Activated CD8-positive, alpha-beta T cell treated with anti-CD3 and anti-CD28 coated beads for 36 hours (primary cell): ENCODE results near the gene CATSPER1. TPM values are rescaled to one million over a fixed set of nuclear protein-coding genes. Genes with fewer than 3 reads are reported as not detected.
"Not testable (repeated sequence)": the region's sequence is repeated elsewhere in the genome, so short reads cannot be mapped to it uniquely, and the experiment has no call there.

Source experiments
- ATAC-seq: fragments of 200-7000 bp; cut with Tn5 transposase; one replicate; pipeline ENCODE4 v1.10.0; 2021; ENCODE audit warnings: mild to moderate bottlenecking, moderate library complexity
- CTCF ChIA-PET: fragments of 350-600 bp; sonication (Branson Sonifier 250); formaldehyde crosslinking; loops from one replicate; lab custom pipeline; 2021; ENCODE audit warnings: antibody characterized with exemption; lab: Charles Lee
- POLR2A ChIA-PET: fragments of 350-600 bp; sonication (Branson Sonifier 250); formaldehyde crosslinking; loops from one replicate; lab custom pipeline; 2021; ENCODE audit warnings: antibody characterized with exemption; lab: Charles Lee
- DNase-seq: peaks from one replicate; pipeline ENCODE4 v3.0.0-alpha.2; 2020
- H3K27ac Mint-ChIP-seq: one replicate; pipeline ENCODE4 v1.8.0; 2021; ENCODE audit warnings: mild to moderate bottlenecking, mixed read lengths
- H3K27me3 Mint-ChIP-seq: one replicate; pipeline ENCODE4 v1.8.0; 2021; ENCODE audit warnings: mixed read lengths
- H3K36me3 Mint-ChIP-seq: one replicate; pipeline ENCODE4 v1.8.0; 2021; ENCODE audit warnings: low read depth, mixed read lengths
- H3K4me1 Mint-ChIP-seq: one replicate; pipeline ENCODE4 v1.8.0; 2021; ENCODE audit warnings: low read depth, mixed read lengths
- H3K4me3 Mint-ChIP-seq: one replicate; pipeline ENCODE4 v1.8.0; 2021; ENCODE audit warnings: mild to moderate bottlenecking, moderate library complexity, mixed read lengths
- H3K9me3 Mint-ChIP-seq: one replicate; pipeline ENCODE4 v1.8.0; 2021; ENCODE audit warnings: mixed read lengths
- intact Hi-C: fragments of 100-400 bp; cut with micrococcal nuclease; formaldehyde crosslinking; loops from one replicate; pipeline ENCODE4 v1.10.0; 2022
- total RNA-seq, 2 experiments: library from RNA; stranded (reverse); gene quantifications; one replicate each; pipeline ENCODE4 v1.2.3, GENCODE V29; 2021
- TF ChIP-seq, protein P1 (sequence below): fragments of 200-600 bp; IDR thresholded peaks from one replicate; pipeline ENCODE4 v1.8.0; 2022; ENCODE audit warnings: antibody characterized with exemption, mild to moderate bottlenecking

Gene CATSPER1
- total RNA-seq, 2 experiments from 2014 or later = not detected

GRCh38 chr11:66012946-66013761 is 13.1 kb downstream of the CATSPER1 start:
- Mint-ChIP-seq H3K36me3 (no peaks in the 10 kb centered on the region), H3K27me3 (peaks cover 17% of the 10 kb centered on the region), H3K27ac (no peak overlapping the region), H3K9me3 (no peaks in the 10 kb centered on the region), H3K4me3 (no peak overlapping the region), H3K4me1 (peaks cover 9% of the 10 kb centered on the region)
- no peak for ATAC-seq
- no peak for DNase-seq
- POLR2A ChIA-PET = interaction anchor here (0.6 to 1.9 kb wide), 5 partner anchors 9 to 1788 kb away, joined by 3 to 6 read pairs (median 3); no protein-coding TSS in a partner anchor
- CTCF ChIA-PET = interaction anchor here (1.3 to 5.9 kb wide), 3 partner anchors 9 to 233 kb away, joined by 3 to 38 read pairs (median 20); no protein-coding TSS in a partner anchor
- intact Hi-C loops = no loop called here
- TF ChIP-seq, protein P1, sequence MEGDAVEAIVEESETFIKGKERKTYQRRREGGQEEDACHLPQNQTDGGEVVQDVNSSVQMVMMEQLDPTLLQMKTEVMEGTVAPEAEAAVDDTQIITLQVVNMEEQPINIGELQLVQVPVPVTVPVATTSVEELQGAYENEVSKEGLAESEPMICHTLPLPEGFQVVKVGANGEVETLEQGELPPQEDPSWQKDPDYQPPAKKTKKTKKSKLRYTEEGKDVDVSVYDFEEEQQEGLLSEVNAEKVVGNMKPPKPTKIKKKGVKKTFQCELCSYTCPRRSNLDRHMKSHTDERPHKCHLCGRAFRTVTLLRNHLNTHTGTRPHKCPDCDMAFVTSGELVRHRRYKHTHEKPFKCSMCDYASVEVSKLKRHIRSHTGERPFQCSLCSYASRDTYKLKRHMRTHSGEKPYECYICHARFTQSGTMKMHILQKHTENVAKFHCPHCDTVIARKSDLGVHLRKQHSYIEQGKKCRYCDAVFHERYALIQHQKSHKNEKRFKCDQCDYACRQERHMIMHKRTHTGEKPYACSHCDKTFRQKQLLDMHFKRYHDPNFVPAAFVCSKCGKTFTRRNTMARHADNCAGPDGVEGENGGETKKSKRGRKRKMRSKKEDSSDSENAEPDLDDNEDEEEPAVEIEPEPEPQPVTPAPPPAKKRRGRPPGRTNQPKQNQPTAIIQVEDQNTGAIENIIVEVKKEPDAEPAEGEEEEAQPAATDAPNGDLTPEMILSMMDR = no peak

DNA sequence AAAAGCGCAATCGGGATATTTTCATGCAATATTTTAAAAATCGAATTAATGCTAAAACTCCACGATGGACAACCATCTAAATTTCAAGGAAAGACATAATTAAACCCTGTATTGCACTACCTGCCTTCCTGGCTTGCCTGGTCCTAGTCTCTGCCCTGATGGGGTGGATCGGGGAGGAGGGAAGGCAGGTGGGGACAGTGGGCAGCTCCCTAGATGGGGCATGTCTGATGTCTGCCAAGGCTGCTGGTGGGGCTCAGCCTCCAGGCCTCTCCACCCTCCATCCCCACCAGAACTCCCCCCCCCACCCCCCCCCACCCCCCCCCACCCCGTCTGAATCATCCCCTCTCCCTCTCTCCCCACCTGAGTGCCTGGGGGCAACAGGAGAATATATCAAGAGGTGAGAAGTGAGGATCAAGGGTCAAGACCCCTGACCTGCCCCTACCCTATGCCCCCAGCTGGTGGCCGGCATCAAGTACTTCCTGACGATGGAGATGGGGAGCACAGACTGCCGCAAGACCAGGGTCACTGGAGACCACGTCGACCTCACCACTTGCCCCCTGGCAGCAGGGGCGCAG is 13.8 kb downstream of the CATSPER1 start:
- no peak overlapping the region for H3K27ac Mint-ChIP-seq
- ATAC-seq (no peak), DNase-seq (no peak)
- peaks cover 6% of the 10 kb centered on the region for H3K4me1 Mint-ChIP-seq
- intact Hi-C loops = no loop called here
- peaks cover 17% of the 10 kb centered on the region for H3K27me3 Mint-ChIP-seq
- no peaks in the 10 kb centered on the region for H3K9me3 Mint-ChIP-seq
- H3K4me3 Mint-ChIP-seq = no peak overlapping the region
- ChIA-PET CTCF (interaction anchor here (1.5 to 5.9 kb wide), 3 partner anchors 10 to 128 kb away, joined by 4 to 38 read pairs (median 20); no protein-coding TSS in a partner anchor), POLR2A (interaction anchor here (0.7 to 3.2 kb wide), 6 partner anchors 8 to 247 kb away, joined by 3 to 7 read pairs (median 4); partner anchors contain the start of gene SF3B2)
- no peaks in the 10 kb centered on the region for H3K36me3 Mint-ChIP-seq
- TF ChIP-seq, protein P1 = no peak

GRCh38 chr11:66011785-66012303 is 14.4 kb downstream of the CATSPER1 start, which contains the start of gene CST6:
Gene CST6 (plus strand): TSS chr11:66012008. CDS start chr11:66012045, 37 bp downstream.
- ATAC-seq = peak; percentile 34
- Mint-ChIP-seq H3K4me3 (no peak within 1 kb of the TSS), H3K27me3 (peaks cover 17% of the 10 kb centered on the region), H3K27ac (no peak within 1 kb of the TSS), H3K36me3 (no peaks in the 10 kb centered on the region), H3K4me1 (peaks cover 2% of the 10 kb centered on the region), H3K9me3 (no peaks in the 10 kb centered on the region)
- DNase-seq = no peak
- ChIA-PET POLR2A (interaction anchor here (0.7 to 3.2 kb wide), 3 partner anchors 9 to 40 kb away, joined by 3 to 7 read pairs (median 3); partner anchors contain the start of genes BANF1 and SF3B2), CTCF (interaction anchor here (0.7 to 5.9 kb wide), 4 partner anchors 11 to 127 kb away, joined by 3 to 38 read pairs (median 12); no protein-coding TSS in a partner anchor)
- TF ChIP-seq, protein P1 = no peak
- intact Hi-C loops = no loop called here

DNA sequence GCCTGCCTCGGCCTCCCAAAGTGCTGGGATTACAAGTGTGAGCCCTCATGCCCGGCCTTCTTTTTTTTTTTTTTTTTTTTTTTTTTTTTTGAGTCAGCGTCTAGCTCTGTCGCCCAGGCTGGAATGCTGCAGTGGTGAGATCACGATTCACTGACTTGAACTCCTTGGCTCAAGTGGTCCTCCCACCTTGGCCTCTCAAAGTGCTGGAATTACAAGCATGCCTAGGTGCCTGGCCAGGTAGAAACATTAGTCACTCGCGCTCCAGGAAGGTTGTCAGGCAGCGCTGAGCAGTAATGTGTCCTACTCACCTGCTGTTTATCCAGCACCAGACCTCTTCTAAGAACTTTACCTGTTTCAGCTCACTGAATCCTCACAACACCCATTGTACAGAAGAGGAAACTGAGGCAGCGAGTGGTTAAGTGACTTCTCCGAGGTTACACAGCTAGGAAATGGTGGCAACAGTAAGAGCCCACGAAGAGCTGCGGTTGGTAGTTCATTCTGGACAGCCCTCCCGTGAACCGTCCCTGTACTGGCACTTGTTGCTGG is 15.0 kb downstream of the CATSPER1 start:
- TF ChIP-seq, protein P1 = no peak
- H3K4me3 Mint-ChIP-seq = no peak overlapping the region
- ChIA-PET POLR2A (interaction anchor here (0.7 to 3.2 kb wide), 3 partner anchors 9 to 41 kb away, joined by 3 to 7 read pairs (median 3); partner anchors contain the start of genes BANF1 and SF3B2), CTCF (interaction anchor here (0.7 to 5.9 kb wide), 5 partner anchors 11 to 127 kb away, joined by 3 to 38 read pairs (median 20); no protein-coding TSS in a partner anchor)
- peaks cover 2% of the 10 kb centered on the region for H3K4me1 Mint-ChIP-seq
- intact Hi-C loops = no loop called here
- no peak for DNase-seq
- no peak overlapping the region for H3K27ac Mint-ChIP-seq
- no peaks in the 10 kb centered on the region for H3K36me3 Mint-ChIP-seq
- peaks cover 17% of the 10 kb centered on the region for H3K27me3 Mint-ChIP-seq
- no peak for ATAC-seq
- no peaks in the 10 kb centered on the region for H3K9me3 Mint-ChIP-seq

GRCh38 chr11:66010036-66010435 is 16.2 kb downstream of the CATSPER1 start:
- ATAC-seq, H3K4me3 Mint-ChIP-seq, DNase-seq, H3K9me3 Mint-ChIP-seq, H3K4me1 Mint-ChIP-seq, intact Hi-C loops, H3K36me3 Mint-ChIP-seq, H3K27ac Mint-ChIP-seq: not testable (repeated sequence)
- peaks cover 17% of the 10 kb centered on the region for H3K27me3 Mint-ChIP-seq
- CTCF ChIA-PET = interaction anchor here (0.7 to 5.9 kb wide), 3 partner anchors 12 to 288 kb away, joined by 3 to 38 read pairs (median 30); no protein-coding TSS in a partner anchor
- POLR2A ChIA-PET = interaction anchor here (0.7 to 3.2 kb wide), 5 partner anchors 8 to 479 kb away, joined by 3 to 7 read pairs (median 3); partner anchors contain the start of gene SF3B2
